ENCODE data around the gene AGGF1. TPM values are rescaled to one million over a fixed set of nuclear protein-coding genes. Genes with fewer than 3 reads are reported as not detected.

AGGF1 gene
- total and polyA plus RNA-seq, 2 experiments from 2014 or later, result 24.4 to 27.5 TPM

DNA sequence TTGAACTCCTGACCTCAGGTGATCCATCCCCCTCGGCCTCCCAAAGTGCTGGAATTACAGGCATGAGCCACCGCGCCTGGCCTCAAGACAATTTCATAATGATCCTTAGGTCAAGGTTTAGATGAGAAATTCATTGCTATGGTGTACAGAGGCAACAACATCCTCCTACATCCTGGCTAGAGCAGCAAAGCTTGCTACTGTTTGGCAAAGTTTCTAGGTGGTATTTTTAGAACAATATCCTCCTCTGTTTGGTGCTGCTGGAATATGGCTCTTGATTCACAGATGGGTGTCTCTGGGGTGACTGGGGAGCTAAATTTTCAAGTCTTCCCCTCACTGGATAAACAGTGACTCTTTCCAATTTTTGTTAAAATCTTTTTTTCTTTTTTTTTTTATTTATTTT is 46.7 kb upstream of the AGGF1 start:
- Histone ChIP-seq H3K27ac (ENCODE audit: low read depth) (no peak overlapping the region), H3K4me1 (ENCODE audit: insufficient read depth) (no peaks in the 10 kb centered on the region), H3K36me3 (ENCODE audit: insufficient read depth) (no peaks in the 10 kb centered on the region), H3K27me3 (ENCODE audit: insufficient read depth) (no peaks in the 10 kb centered on the region), H3K4me2 (no peak overlapping the region), H3K9me2 (ENCODE audit: insufficient read depth) (peaks cover 12% of the 10 kb centered on the region; the same call in 1 of the 2 replicates), H3K4me3 (no peak overlapping the region), H2AFZ (no peak overlapping the region), H4K20me1 (replicated peaks; ENCODE audit: insufficient read depth) (no peaks in the 10 kb centered on the region), H3F3A (replicated peaks; ENCODE audit: low read depth) (0 out of 2 replicates have a peak, but pooled peaks cover under 1% of the 10 kb centered on the region), H3K79me2 (replicated peaks; ENCODE audit: insufficient read depth) (no peaks in the 10 kb centered on the region)
- H3K36me3 Mint-ChIP-seq (ENCODE audit: low read depth), result peaks cover 3% of the 10 kb centered on the region; the same call in 2 of the 3 replicates
- no peak for DNase-seq (ENCODE audit: low spot score)
- TF ChIP-seq, protein P1, sequence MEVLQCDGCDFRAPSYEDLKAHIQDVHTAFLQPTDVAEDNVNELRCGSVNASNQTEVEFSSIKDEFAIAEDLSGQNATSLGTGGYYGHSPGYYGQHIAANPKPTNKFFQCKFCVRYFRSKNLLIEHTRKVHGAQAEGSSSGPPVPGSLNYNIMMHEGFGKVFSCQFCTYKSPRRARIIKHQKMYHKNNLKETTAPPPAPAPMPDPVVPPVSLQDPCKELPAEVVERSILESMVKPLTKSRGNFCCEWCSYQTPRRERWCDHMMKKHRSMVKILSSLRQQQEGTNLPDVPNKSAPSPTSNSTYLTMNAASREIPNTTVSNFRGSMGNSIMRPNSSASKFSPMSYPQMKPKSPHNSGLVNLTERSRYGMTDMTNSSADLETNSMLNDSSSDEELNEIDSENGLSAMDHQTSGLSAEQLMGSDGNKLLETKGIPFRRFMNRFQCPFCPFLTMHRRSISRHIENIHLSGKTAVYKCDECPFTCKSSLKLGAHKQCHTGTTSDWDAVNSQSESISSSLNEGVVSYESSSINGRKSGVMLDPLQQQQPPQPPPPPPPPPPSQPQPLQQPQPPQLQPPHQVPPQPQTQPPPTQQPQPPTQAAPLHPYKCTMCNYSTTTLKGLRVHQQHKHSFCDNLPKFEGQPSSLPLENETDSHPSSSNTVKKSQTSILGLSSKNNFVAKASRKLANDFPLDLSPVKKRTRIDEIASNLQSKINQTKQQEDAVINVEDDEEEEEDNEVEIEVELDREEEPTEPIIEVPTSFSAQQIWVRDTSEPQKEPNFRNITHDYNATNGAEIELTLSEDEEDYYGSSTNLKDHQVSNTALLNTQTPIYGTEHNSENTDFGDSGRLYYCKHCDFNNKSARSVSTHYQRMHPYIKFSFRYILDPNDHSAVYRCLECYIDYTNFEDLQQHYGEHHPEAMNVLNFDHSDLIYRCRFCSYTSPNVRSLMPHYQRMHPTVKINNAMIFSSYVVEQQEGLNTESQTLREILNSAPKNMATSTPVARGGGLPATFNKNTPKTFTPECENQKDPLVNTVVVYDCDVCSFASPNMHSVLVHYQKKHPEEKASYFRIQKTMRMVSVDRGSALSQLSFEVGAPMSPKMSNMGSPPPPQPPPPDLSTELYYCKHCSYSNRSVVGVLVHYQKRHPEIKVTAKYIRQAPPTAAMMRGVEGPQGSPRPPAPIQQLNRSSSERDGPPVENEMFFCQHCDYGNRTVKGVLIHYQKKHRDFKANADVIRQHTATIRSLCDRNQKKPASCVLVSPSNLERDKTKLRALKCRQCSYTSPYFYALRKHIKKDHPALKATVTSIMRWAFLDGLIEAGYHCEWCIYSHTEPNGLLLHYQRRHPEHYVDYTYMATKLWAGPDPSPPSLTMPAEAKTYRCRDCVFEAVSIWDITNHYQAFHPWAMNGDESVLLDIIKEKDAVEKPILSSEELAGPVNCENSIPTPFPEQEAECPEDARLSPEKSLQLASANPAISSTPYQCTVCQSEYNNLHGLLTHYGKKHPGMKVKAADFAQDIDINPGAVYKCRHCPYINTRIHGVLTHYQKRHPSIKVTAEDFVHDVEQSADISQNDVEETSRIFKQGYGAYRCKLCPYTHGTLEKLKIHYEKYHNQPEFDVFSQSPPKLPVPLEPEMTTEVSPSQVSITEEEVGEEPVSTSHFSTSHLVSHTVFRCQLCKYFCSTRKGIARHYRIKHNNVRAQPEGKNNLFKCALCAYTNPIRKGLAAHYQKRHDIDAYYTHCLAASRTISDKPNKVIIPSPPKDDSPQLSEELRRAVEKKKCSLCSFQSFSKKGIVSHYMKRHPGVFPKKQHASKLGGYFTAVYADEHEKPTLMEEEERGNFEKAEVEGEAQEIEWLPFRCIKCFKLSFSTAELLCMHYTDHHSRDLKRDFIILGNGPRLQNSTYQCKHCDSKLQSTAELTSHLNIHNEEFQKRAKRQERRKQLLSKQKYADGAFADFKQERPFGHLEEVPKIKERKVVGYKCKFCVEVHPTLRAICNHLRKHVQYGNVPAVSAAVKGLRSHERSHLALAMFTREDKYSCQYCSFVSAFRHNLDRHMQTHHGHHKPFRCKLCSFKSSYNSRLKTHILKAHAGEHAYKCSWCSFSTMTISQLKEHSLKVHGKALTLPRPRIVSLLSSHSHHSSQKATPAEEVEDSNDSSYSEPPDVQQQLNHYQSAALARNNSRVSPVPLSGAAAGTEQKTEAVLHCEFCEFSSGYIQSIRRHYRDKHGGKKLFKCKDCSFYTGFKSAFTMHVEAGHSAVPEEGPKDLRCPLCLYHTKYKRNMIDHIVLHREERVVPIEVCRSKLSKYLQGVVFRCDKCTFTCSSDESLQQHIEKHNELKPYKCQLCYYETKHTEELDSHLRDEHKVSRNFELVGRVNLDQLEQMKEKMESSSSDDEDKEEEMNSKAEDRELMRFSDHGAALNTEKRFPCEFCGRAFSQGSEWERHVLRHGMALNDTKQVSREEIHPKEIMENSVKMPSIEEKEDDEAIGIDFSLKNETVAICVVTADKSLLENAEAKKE (CRISPR knock-in tag; IDR thresholded peaks at IDR 0.05), result no peak
- TF ChIP-seq ZNF331 (CRISPR knock-in tag; IDR thresholded peaks at IDR 0.05; ENCODE audit: low read depth), result no peak
- no peak for TF ChIP-seq CREB1 (CRISPR knock-in tag; IDR thresholded peaks at IDR 0.05; ENCODE audit: low read depth)
- no peak for TF ChIP-seq STAT1 (IDR thresholded peaks at IDR 0.05; ENCODE audit: unreplicated experiment)
- TF ChIP-seq POLR2AphosphoS5 (IDR thresholded peaks at IDR 0.05; ENCODE audit: low read depth), result no peak
- TF ChIP-seq, protein P2, sequence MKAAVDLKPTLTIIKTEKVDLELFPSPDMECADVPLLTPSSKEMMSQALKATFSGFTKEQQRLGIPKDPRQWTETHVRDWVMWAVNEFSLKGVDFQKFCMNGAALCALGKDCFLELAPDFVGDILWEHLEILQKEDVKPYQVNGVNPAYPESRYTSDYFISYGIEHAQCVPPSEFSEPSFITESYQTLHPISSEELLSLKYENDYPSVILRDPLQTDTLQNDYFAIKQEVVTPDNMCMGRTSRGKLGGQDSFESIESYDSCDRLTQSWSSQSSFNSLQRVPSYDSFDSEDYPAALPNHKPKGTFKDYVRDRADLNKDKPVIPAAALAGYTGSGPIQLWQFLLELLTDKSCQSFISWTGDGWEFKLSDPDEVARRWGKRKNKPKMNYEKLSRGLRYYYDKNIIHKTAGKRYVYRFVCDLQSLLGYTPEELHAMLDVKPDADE (IDR thresholded peaks at IDR 0.05), result no peak
- H3K9me3 Mint-ChIP-seq, result peaks cover 12% of the 10 kb centered on the region
- H3K27me3 Mint-ChIP-seq (ENCODE audit: insufficient read depth, low read depth, poor library complexity), result no peaks in the 10 kb centered on the region
- H3K4me1 Mint-ChIP-seq, result no peaks in the 10 kb centered on the region
- H3K4me3 Mint-ChIP-seq, result no peak overlapping the region
- ATAC-seq, result no peak
- H3K27ac Mint-ChIP-seq, result no peak overlapping the region
